Left lobe of liver (tissue), 2 donors: ENCODE measurements around the gene CBX1. TPM values are rescaled to one million over a fixed set of nuclear protein-coding genes. Genes with fewer than 3 reads are reported as not detected.
"Not testable (repeated sequence)": the region's sequence is repeated elsewhere in the genome, so short reads cannot be mapped to it uniquely, and the experiment has no call there.

ENCODE experiments used
- ATAC-seq: fragments of 200-7000 bp; cut with Tn5 transposase; one replicate; pipeline ENCODE4 v1.9.1; 2020; ENCODE audit warnings: mild to moderate bottlenecking, moderate library complexity
- DNase-seq: peaks from one replicate; pipeline ENCODE4 v3.0.0-alpha.2; 2020; ENCODE audit warnings: low spot score
- total RNA-seq: library from RNA; stranded (reverse); gene quantifications from one replicate; pipeline ENCODE4 v1.2.1, GENCODE V29; 2021
- donor health status: DM: no; HTN: no; CAD: no; lungs with moderate emphysema.
- donor health status: DM: no; HTN: yes; CAD: no.

The CBX1 gene
- total RNA-seq, 1 donor from 2014 or later, result 8.2 TPM

GRCh38 chr17:48123776-48124388 lies 22.6 kb upstream of the CBX1 start:
- DNase-seq (no peak), ATAC-seq (no peak)

GRCh38 chr17:48123111-48123510 lies 21.8 kb upstream of the CBX1 start:
- DNase-seq, result no peak
- no peak for ATAC-seq

GRCh38 chr17:48122665-48123045 lies 21.4 kb upstream of the CBX1 start:
- ATAC-seq (no peak), DNase-seq (no peak)

- ATAC-seq (no peak), DNase-seq (no peak)
Measured at GRCh38 chr17:48121923-48122664, 20.8 kb upstream of the CBX1 start.

- ATAC-seq (peak; percentile 23), DNase-seq (no peak)
Measured at GRCh38 chr17:48113201-48113676, 12.0 kb upstream of the CBX1 start.

- ATAC-seq (no peak), DNase-seq (no peak)
Measured at GRCh38 chr17:48111937-48112241, 10.6 kb upstream of the CBX1 start.

- no peak for ATAC-seq
- DNase-seq, result no peak
Measured at GRCh38 chr17:48110761-48111160, 9.5 kb upstream of the CBX1 start.

GRCh38 chr17:48107137-48108055 lies 6.1 kb upstream of the CBX1 start, which contains the start of gene SNX11:
TSS of gene SNX11 (plus strand) at chr17:48107766. CDS start at chr17:48112044, 4,278 bp downstream.
- ATAC-seq, result peak; percentile 96
- DNase-seq, result peak; percentile 92

GRCh38 chr17:48106802-48107136 lies 5.5 kb upstream of the CBX1 start:
- DNase-seq, result no peak
- ATAC-seq, result no peak

- no peak for DNase-seq
- ATAC-seq, result no peak
Measured at GRCh38 chr17:48104440-48104839, 3.2 kb upstream of the CBX1 start.

GRCh38 chr17:48102798-48103715 lies 1.8 kb upstream of the CBX1 start:
- ATAC-seq, result no peak
- no peak for DNase-seq

- DNase-seq (no peak), ATAC-seq (no peak)
Measured at GRCh38 chr17:48102043-48102750, 919 bp upstream of the CBX1 start.

- ATAC-seq, result peak; percentile 25
- DNase-seq, result peak; percentile 52
Measured at GRCh38 chr17:48100591-48101011, 677 bp downstream of the CBX1 start.

- ATAC-seq (no peak), DNase-seq (no peak)
Measured at GRCh38 chr17:48100160-48100559, 1.1 kb downstream of the CBX1 start.

- no peak for DNase-seq
- ATAC-seq, result no peak
Measured at GRCh38 chr17:48095611-48096010, 5.7 kb downstream of the CBX1 start.

GRCh38 chr17:48093341-48094045 lies 7.8 kb downstream of the CBX1 start:
- ATAC-seq, result no peak
- DNase-seq, result no peak

- ATAC-seq, result no peak
- no peak for DNase-seq
Measured at GRCh38 chr17:48084932-48085331, 16.3 kb downstream of the CBX1 start.

GRCh38 chr17:48081858-48082257 lies 19.4 kb downstream of the CBX1 start:
- no peak for ATAC-seq
- DNase-seq, result no peak

- ATAC-seq, DNase-seq: not testable (repeated sequence)
Measured at GRCh38 chr17:48077152-48077551, 24.1 kb downstream of the CBX1 start.
